ENCODE measurements around the gene LDLRAD4. TPM values are rescaled to one million over a fixed set of nuclear protein-coding genes. Genes with fewer than 3 reads are reported as not detected.

Gene LDLRAD4
- total RNA-seq, 1 experiment from 2014 or later, result 204 TPM

GRCh38 chr18:13539843-13540476, 321.4 kb downstream of the LDLRAD4 start:
- Histone ChIP-seq H3K9ac (ENCODE audit: low read length) (no peak overlapping the region), H3K27ac (ENCODE audit: low read length) (no peak overlapping the region), H3K4me1 (ENCODE audit: low read length) (peaks cover 37% of the 10 kb centered on the region), H2AFZ (ENCODE audit: low read length) (no peak overlapping the region), H3K9me2 (replicated peaks; ENCODE audit: insufficient read depth, low read length) (no peaks in the 10 kb centered on the region), H3K4me2 (ENCODE audit: low read depth, low read length, poor library complexity, severe bottlenecking) (peak overlapping the region; percentile 71), H3K9me3 (ENCODE audit: low read length) (no peaks in the 10 kb centered on the region), H3K27me3 (ENCODE audit: low read length) (no peaks in the 10 kb centered on the region), H4K20me1 (ENCODE audit: insufficient read depth, low read depth, low read length) (no peaks in the 10 kb centered on the region), H3K79me2 (ENCODE audit: low read length) (no peaks in the 10 kb centered on the region), H3K36me3 (ENCODE audit: insufficient read depth, low read length) (no peaks in the 10 kb centered on the region), H3K4me3 (ENCODE audit: low read length) (no peak overlapping the region)
- DNase-seq, result no peak

GRCh38 chr18:13540477-13541182, 322.1 kb downstream of the LDLRAD4 start:
- no peaks in the 10 kb centered on the region for H3K9me2 ChIP-seq (replicated peaks; ENCODE audit: insufficient read depth, low read length)

GRCh38 chr18:13541621-13542519, 323.3 kb downstream of the LDLRAD4 start:
- H3K9me3 ChIP-seq (ENCODE audit: low read length), result no peaks in the 10 kb centered on the region
- no peaks in the 10 kb centered on the region for H3K36me3 ChIP-seq (ENCODE audit: insufficient read depth, low read length)
- no peak for DNase-seq
- no peaks in the 10 kb centered on the region for H3K9me2 ChIP-seq (replicated peaks; ENCODE audit: insufficient read depth, low read length)
- H3K79me2 ChIP-seq (ENCODE audit: low read length), result no peaks in the 10 kb centered on the region
- H3K4me3 ChIP-seq (ENCODE audit: low read length), result no peak overlapping the region
- no peak overlapping the region for H2AFZ ChIP-seq (ENCODE audit: low read length)
- H3K27ac ChIP-seq (ENCODE audit: low read length), result no peak overlapping the region
- no peaks in the 10 kb centered on the region for H3K27me3 ChIP-seq (ENCODE audit: low read length)
- H3K4me2 ChIP-seq (ENCODE audit: low read depth, low read length, poor library complexity, severe bottlenecking), result no peak overlapping the region
- H4K20me1 ChIP-seq (ENCODE audit: insufficient read depth, low read depth, low read length), result no peaks in the 10 kb centered on the region
- no peak overlapping the region for H3K9ac ChIP-seq (ENCODE audit: low read length)
- peaks cover 30% of the 10 kb centered on the region for H3K4me1 ChIP-seq (ENCODE audit: low read length)

More at GRCh38 chr18:13540477-13541182, 322.1 kb downstream of the LDLRAD4 start:
- H3K4me1 ChIP-seq (ENCODE audit: low read length), result peaks cover 37% of the 10 kb centered on the region
- H3K9ac ChIP-seq (ENCODE audit: low read length), result no peak overlapping the region
- H2AFZ ChIP-seq (ENCODE audit: low read length), result no peak overlapping the region
- H3K27ac ChIP-seq (ENCODE audit: low read length), result no peak overlapping the region
- H4K20me1 ChIP-seq (ENCODE audit: insufficient read depth, low read depth, low read length), result no peaks in the 10 kb centered on the region
- H3K4me3 ChIP-seq (ENCODE audit: low read length), result no peak overlapping the region
- H3K9me3 ChIP-seq (ENCODE audit: low read length), result no peaks in the 10 kb centered on the region
- no peaks in the 10 kb centered on the region for H3K36me3 ChIP-seq (ENCODE audit: insufficient read depth, low read length)
- no peaks in the 10 kb centered on the region for H3K79me2 ChIP-seq (ENCODE audit: low read length)
- H3K27me3 ChIP-seq (ENCODE audit: low read length), result no peaks in the 10 kb centered on the region
- H3K4me2 ChIP-seq (ENCODE audit: low read depth, low read length, poor library complexity, severe bottlenecking), result no peak overlapping the region
- DNase-seq, result no peak

GRCh38 chr18:13542520-13542847, 323.9 kb downstream of the LDLRAD4 start:
- no peaks in the 10 kb centered on the region for H3K79me2 ChIP-seq (ENCODE audit: low read length)
- no peak overlapping the region for H3K4me2 ChIP-seq (ENCODE audit: low read depth, low read length, poor library complexity, severe bottlenecking)
- H2AFZ ChIP-seq (ENCODE audit: low read length), result no peak overlapping the region
- H3K4me3 ChIP-seq (ENCODE audit: low read length), result no peak overlapping the region
- no peak overlapping the region for H3K9ac ChIP-seq (ENCODE audit: low read length)
- H4K20me1 ChIP-seq (ENCODE audit: insufficient read depth, low read depth, low read length), result no peaks in the 10 kb centered on the region
- H3K4me1 ChIP-seq (ENCODE audit: low read length), result peaks cover 24% of the 10 kb centered on the region
- DNase-seq, result no peak
- H3K27me3 ChIP-seq (ENCODE audit: low read length), result no peaks in the 10 kb centered on the region
- no peaks in the 10 kb centered on the region for H3K9me2 ChIP-seq (replicated peaks; ENCODE audit: insufficient read depth, low read length)
- no peaks in the 10 kb centered on the region for H3K9me3 ChIP-seq (ENCODE audit: low read length)
- H3K27ac ChIP-seq (ENCODE audit: low read length), result no peak overlapping the region
- H3K36me3 ChIP-seq (ENCODE audit: insufficient read depth, low read length), result no peaks in the 10 kb centered on the region

- H3K4me2 ChIP-seq (ENCODE audit: low read depth, low read length, poor library complexity, severe bottlenecking), result no peak overlapping the region
- no peak overlapping the region for H2AFZ ChIP-seq (ENCODE audit: low read length)
- H3K9me3 ChIP-seq (ENCODE audit: low read length), result no peaks in the 10 kb centered on the region; the same call in 1 of the 2 replicates
- H3K9me2 ChIP-seq (replicated peaks; ENCODE audit: insufficient read depth, low read length), result no peaks in the 10 kb centered on the region
- no peaks in the 10 kb centered on the region for H3K27me3 ChIP-seq (ENCODE audit: low read length)
- H3K36me3 ChIP-seq (ENCODE audit: insufficient read depth, low read length), result no peaks in the 10 kb centered on the region
- no peaks in the 10 kb centered on the region for H4K20me1 ChIP-seq (ENCODE audit: insufficient read depth, low read depth, low read length)
- H3K9ac ChIP-seq (ENCODE audit: low read length), result no peak overlapping the region
- no peak for DNase-seq
- peaks cover 18% of the 10 kb centered on the region for H3K4me1 ChIP-seq (ENCODE audit: low read length)
- no peaks in the 10 kb centered on the region for H3K79me2 ChIP-seq (ENCODE audit: low read length)
- H3K27ac ChIP-seq (ENCODE audit: low read length), result no peak overlapping the region
- H3K4me3 ChIP-seq (ENCODE audit: low read length), result no peak overlapping the region
Measured at GRCh38 chr18:13543144-13543543, 324.6 kb downstream of the LDLRAD4 start.

- H4K20me1 ChIP-seq (ENCODE audit: insufficient read depth, low read depth, low read length), result no peaks in the 10 kb centered on the region
- no peak overlapping the region for H3K27ac ChIP-seq (ENCODE audit: low read length)
- no peak overlapping the region for H3K4me3 ChIP-seq (ENCODE audit: low read length)
- peaks cover 15% of the 10 kb centered on the region for H3K4me1 ChIP-seq (ENCODE audit: low read length)
- no peak overlapping the region for H3K4me2 ChIP-seq (ENCODE audit: low read depth, low read length, poor library complexity, severe bottlenecking)
- no peaks in the 10 kb centered on the region for H3K27me3 ChIP-seq (ENCODE audit: low read length)
- no peaks in the 10 kb centered on the region; the same call in 1 of the 2 replicates for H3K9me3 ChIP-seq (ENCODE audit: low read length)
- no peak for DNase-seq
- H3K9me2 ChIP-seq (replicated peaks; ENCODE audit: insufficient read depth, low read length), result no peaks in the 10 kb centered on the region
- no peaks in the 10 kb centered on the region for H3K36me3 ChIP-seq (ENCODE audit: insufficient read depth, low read length)
- no peak overlapping the region for H3K9ac ChIP-seq (ENCODE audit: low read length)
- no peak overlapping the region for H2AFZ ChIP-seq (ENCODE audit: low read length)
- H3K79me2 ChIP-seq (ENCODE audit: low read length), result no peaks in the 10 kb centered on the region
Measured at GRCh38 chr18:13543811-13544732, 325.5 kb downstream of the LDLRAD4 start.

GRCh38 chr18:13544953-13545352, 326.4 kb downstream of the LDLRAD4 start:
- H4K20me1 ChIP-seq (ENCODE audit: insufficient read depth, low read depth, low read length), result no peaks in the 10 kb centered on the region
- no peaks in the 10 kb centered on the region for H3K36me3 ChIP-seq (ENCODE audit: insufficient read depth, low read length)
- no peaks in the 10 kb centered on the region for H3K27me3 ChIP-seq (ENCODE audit: low read length)
- H3K4me1 ChIP-seq (ENCODE audit: low read length), result peaks cover 15% of the 10 kb centered on the region
- H3K4me2 ChIP-seq (ENCODE audit: low read depth, low read length, poor library complexity, severe bottlenecking), result no peak overlapping the region
- no peaks in the 10 kb centered on the region; the same call in 1 of the 2 replicates for H3K9me3 ChIP-seq (ENCODE audit: low read length)
- DNase-seq, result no peak
- no peak overlapping the region for H3K9ac ChIP-seq (ENCODE audit: low read length)
- H3K27ac ChIP-seq (ENCODE audit: low read length), result no peak overlapping the region
- H2AFZ ChIP-seq (ENCODE audit: low read length), result no peak overlapping the region
- no peaks in the 10 kb centered on the region for H3K79me2 ChIP-seq (ENCODE audit: low read length)
- no peaks in the 10 kb centered on the region for H3K9me2 ChIP-seq (replicated peaks; ENCODE audit: insufficient read depth, low read length)
- H3K4me3 ChIP-seq (ENCODE audit: low read length), result no peak overlapping the region

Measured in Karpas-422 (cell line).